PC-9 (cell line): ENCODE results near the gene TLCD3A. TPM values are rescaled to one million over a fixed set of nuclear protein-coding genes. Genes with fewer than 3 reads are reported as not detected.
A peak's percentile ranks its signal among the peaks of the same experiment; 100 is the strongest.

ENCODE experiments used
- BruUV-seq: library from RNA; stranded (reverse); fragments of 400-500 nt; replicated peaks from 2 replicates; lab custom pipeline; 2021; lab: Mats Ljungman, UMichigan
- CTCF ChIA-PET: fragments of 300-600 bp; sonication (Branson Sonifier 250); formaldehyde crosslinking; loops from one replicate; lab custom pipeline; 2022; ENCODE audit warnings: antibody characterized with exemption; lab: Charles Lee
- POLR2A ChIA-PET: fragments of 300-600 bp; sonication (Branson Sonifier 250); formaldehyde crosslinking; loops from one replicate; lab custom pipeline; 2022; ENCODE audit warnings: antibody characterized with exemption; ENCODE audit not compliant: unreplicated experiment; lab: Charles Lee
- DNase-seq, 2 experiments: peaks; one replicate each; pipeline versions ENCODE4 v3.0.0 to v3.0.0-alpha.2; 2015 to 2022; ENCODE audit warnings: mixed read lengths in 1 of 2
- H2AFZ ChIP-seq: fragments of 200-600 bp; sonication (generic); 2 replicates; pipeline ENCODE4 v1.8.1; 2017; ENCODE audit warnings: antibody characterized with exemption
- H3F3A ChIP-seq: fragments of 200-600 bp; sonication (generic); 2 replicates; pipeline ENCODE4 v1.8.1; 2017; ENCODE audit warnings: antibody characterized with exemption, mild to moderate bottlenecking, low read depth; ENCODE audit not compliant: insufficient read depth
- H3K27ac ChIP-seq: fragments of 200-600 bp; sonication (generic); 2 replicates; pipeline ENCODE4 v1.6.1; 2016; ENCODE audit warnings: mixed run types
- H3K27me3 ChIP-seq: fragments of 200-600 bp; sonication (generic); 2 replicates; pipeline ENCODE4 v1.6.1; 2016; ENCODE audit warnings: low read depth, mixed run types; ENCODE audit not compliant: insufficient read depth
- H3K36me3 ChIP-seq: fragments of 200-600 bp; sonication (generic); 2 replicates; pipeline ENCODE4 v1.6.1; 2016; ENCODE audit warnings: low read depth, mixed run types
- H3K4me1 ChIP-seq: fragments of 200-600 bp; sonication (generic); replicated peaks from 2 replicates; pipeline ENCODE4 v1.6.1; 2016; ENCODE audit warnings: mixed run types; ENCODE audit not compliant: insufficient read depth
- H3K4me2 ChIP-seq: fragments of 200-600 bp; sonication (generic); 2 replicates; pipeline ENCODE4 v1.6.1; 2017; ENCODE audit warnings: mixed run types
- H3K4me3 ChIP-seq: fragments of 200-600 bp; sonication (generic); 2 replicates; pipeline ENCODE4 v1.6.1; 2016; ENCODE audit warnings: mixed run types
- H3K79me2 ChIP-seq: fragments of 200-600 bp; sonication (generic); 2 replicates; pipeline ENCODE4 v1.6.1; 2017; ENCODE audit warnings: low read depth, mixed run types
- H3K9me2 ChIP-seq: fragments of 200-600 bp; sonication (generic); 2 replicates; pipeline ENCODE4 v1.8.1; 2017; ENCODE audit warnings: mild to moderate bottlenecking; ENCODE audit not compliant: insufficient read depth
- H3K9me3 ChIP-seq: fragments of 200-600 bp; sonication (generic); 2 replicates; pipeline ENCODE4 v1.8.1; 2016; ENCODE audit warnings: low read depth; ENCODE audit not compliant: insufficient read depth
- H4K20me1 ChIP-seq: fragments of 200-600 bp; sonication (generic); 2 replicates; pipeline ENCODE4 v1.8.1; 2017; ENCODE audit not compliant: insufficient read depth
- CTCF ChIP-seq: fragments of 200-600 bp; sonication (generic); conservative IDR thresholded peaks from 2 replicates; pipeline ENCODE4 v1.6.1; 2017; ENCODE audit warnings: mixed run types, antibody characterized with exemption, mild to moderate bottlenecking, moderate library complexity
- EZH2 ChIP-seq: fragments of 200-600 bp; sonication (generic); IDR thresholded peaks from 2 replicates; pipeline ENCODE4 v1.8.0; 2017; ENCODE audit warnings: antibody characterized with exemption, low read depth
- intact Hi-C: fragments of 100-400 bp; cut with micrococcal nuclease; formaldehyde crosslinking; loops from one replicate; pipeline ENCODE4 v1.10.0; 2022; ENCODE audit not compliant: unreplicated experiment
- total RNA-seq: library from RNA; stranded (reverse); gene quantifications from 2 replicates; pipeline ENCODE4 v1.2.3, GENCODE V29; 2021

Gene TLCD3A
- total RNA-seq, 1 experiment from 2014 or later = 13.4 TPM

- no peak overlapping the region for H2AFZ ChIP-seq
- peaks cover 18% of the 10 kb centered on the region for H3K4me1 ChIP-seq
- peaks cover 26% of the 10 kb centered on the region for H4K20me1 ChIP-seq
- BruUV-seq = no TSS peak
- H3K27ac ChIP-seq = no peak overlapping the region
- TF ChIP-seq EZH2 (no peak), CTCF (no peak)
- H3K4me2 ChIP-seq = peak overlapping the region; percentile 89
- no peak for DNase-seq
- H3K9me3 ChIP-seq = no peaks in the 10 kb centered on the region; the same call in 1 of the 2 replicates
- ChIA-PET POLR2A (interaction anchor here (0.6 kb wide), 1 partner anchor 129 kb away, joined by 5 read pairs; no protein-coding TSS in a partner anchor), CTCF (interaction anchor here (0.6 kb wide), 1 partner anchor 21 kb away, joined by 3 read pairs; no protein-coding TSS in a partner anchor)
- H3K27me3 ChIP-seq = no peaks in the 10 kb centered on the region
- H3K36me3 ChIP-seq = peaks cover 29% of the 10 kb centered on the region
- no peaks in the 10 kb centered on the region for H3K9me2 ChIP-seq
- intact Hi-C loops = no loop called here
- peaks cover 62% of the 10 kb centered on the region for H3K79me2 ChIP-seq
- peaks cover 12% of the 10 kb centered on the region for H3F3A ChIP-seq
- H3K4me3 ChIP-seq = peak overlapping the region; percentile 74
Measured at GRCh38 chr17:750431-751037, 18.1 kb downstream of the TLCD3A start.

GRCh38 chr17:751269-752001 is 19.0 kb downstream of the TLCD3A start:
- no peaks in the 10 kb centered on the region for H3K9me2 ChIP-seq
- H3K9me3 ChIP-seq = no peaks in the 10 kb centered on the region; the same call in 1 of the 2 replicates
- H3K36me3 ChIP-seq = peaks cover 20% of the 10 kb centered on the region; the same call in 1 of the 2 replicates
- H3K4me2 ChIP-seq = peak overlapping the region; percentile 89
- H3K4me1 ChIP-seq = peaks cover 18% of the 10 kb centered on the region
- peaks cover 17% of the 10 kb centered on the region for H4K20me1 ChIP-seq
- intact Hi-C loops = loop anchor here (1.0 to 2.0 kb wide), 2 partner anchors 37 to 339 kb away; partner anchors contain the start of gene VPS53
- H3K27ac ChIP-seq = peak overlapping the region; percentile 51
- no peaks in the 10 kb centered on the region for H3K27me3 ChIP-seq
- peaks cover 15% of the 10 kb centered on the region for H3F3A ChIP-seq
- peaks cover 53% of the 10 kb centered on the region for H3K79me2 ChIP-seq
- BruUV-seq = TSS peak; percentile 58
- no peak for TF ChIP-seq EZH2
- no peak for TF ChIP-seq CTCF
- ChIA-PET CTCF (no interaction called here), POLR2A (no interaction called here)
- DNase-seq = peak in 1 of 2 experiments; percentile 50
- H2AFZ ChIP-seq = peak overlapping the region; percentile 100
- peak overlapping the region; percentile 74 for H3K4me3 ChIP-seq

- Histone ChIP-seq H2AFZ (peak within 1 kb of the TSS; percentile 100), H3K27ac (peak within 1 kb of the TSS; percentile 51), H3K4me1 (peaks cover 18% of the 10 kb centered on the region), H3K79me2 (peaks cover 48% of the 10 kb centered on the region), H3K27me3 (no peaks in the 10 kb centered on the region), H4K20me1 (peaks cover 11% of the 10 kb centered on the region), H3F3A (peaks cover 22% of the 10 kb centered on the region), H3K36me3 (peaks cover 18% of the 10 kb centered on the region; the same call in 1 of the 2 replicates), H3K9me3 (no peaks in the 10 kb centered on the region; the same call in 1 of the 2 replicates), H3K9me2 (no peaks in the 10 kb centered on the region), H3K4me2 (peak within 1 kb of the TSS; percentile 89), H3K4me3 (peak within 1 kb of the TSS; percentile 74)
- peak; percentile 92 for TF ChIP-seq CTCF
- no peak for TF ChIP-seq EZH2
- POLR2A ChIA-PET = interaction anchor here (0.6 kb wide), 2 partner anchors 9 to 134 kb away, joined by 9 to 14 read pairs; no protein-coding TSS in a partner anchor
- peak; percentile 68 to 97 for DNase-seq
- intact Hi-C loops = loop anchor here (1.0 to 2.0 kb wide), 2 partner anchors 37 to 340 kb away; partner anchors contain the start of gene VPS53
- no TSS peak for BruUV-seq
- CTCF ChIA-PET = interaction anchor here (0.6 to 0.7 kb wide), 2 partner anchors 177 to 245 kb away, joined by 4 to 17 read pairs; partner anchors contain the start of gene TIMM22
Measured at GRCh38 chr17:752002-752619, 19.7 kb downstream of the TLCD3A start, which contains the start of gene GEMIN4. GEMIN4 (minus strand) TSS chr17:752264; CDS start chr17:752142, 122 bp downstream.
